SK-N-MC (cell line): ENCODE results near the gene HSPA1L.

ENCODE experiments used
- DNase-seq: peaks from one replicate; pipeline ENCODE4 v3.0.0-alpha.2; 2011; ENCODE audit warnings: low read depth, low spot score
- H3K27ac ChIP-seq: fragments of 200-600 bp; sonication (generic); 2 replicates; pipeline ENCODE4 v1.5.1; 2016; ENCODE audit warnings: mixed run types
- H3K36me3 ChIP-seq: fragments of 200-600 bp; sonication (generic); 2 replicates; pipeline ENCODE4 v1.6.1; 2017; ENCODE audit warnings: antibody characterized with exemption, low read length, mixed read lengths; ENCODE audit not compliant: insufficient read depth
- H3K4me3 ChIP-seq: fragments of 200-600 bp; sonication (generic); 2 replicates; pipeline ENCODE4 v1.5.1; 2016
- H3K9ac ChIP-seq: fragments of 200-600 bp; sonication (generic); 2 replicates; pipeline ENCODE4 v1.8.0; 2017; ENCODE audit warnings: mixed run types, mixed read lengths; ENCODE audit not compliant: insufficient read length
- H3K9me3 ChIP-seq: fragments of 200-600 bp; sonication (generic); 2 replicates; pipeline ENCODE4 v1.6.1; 2017; ENCODE audit warnings: low read depth, mild to moderate bottlenecking, antibody characterized with exemption, low read length, moderate library complexity, mixed read lengths
- EZH2 ChIP-seq: fragments of 200-600 bp; sonication (generic); IDR thresholded peaks from one replicate; pipeline ENCODE4 v1.6.1; 2017; ENCODE audit warnings: antibody characterized with exemption
- FOXP2 ChIP-seq: optimal IDR thresholded peaks from 2 replicates; pipeline ENCODE3; 2011; ENCODE audit warnings: mild to moderate bottlenecking, moderate library complexity; ENCODE audit not compliant: insufficient read depth; ENCODE audit errors: extremely low read length, control extremely low read depth
- POLR2AphosphoS5 ChIP-seq: IDR thresholded peaks from 2 replicates; pipeline ENCODE4 v1.6.1; 2012; ENCODE audit warnings: mild to moderate bottlenecking, low read depth, low read length, borderline replicate concordance

The HSPA1L gene

DNA sequence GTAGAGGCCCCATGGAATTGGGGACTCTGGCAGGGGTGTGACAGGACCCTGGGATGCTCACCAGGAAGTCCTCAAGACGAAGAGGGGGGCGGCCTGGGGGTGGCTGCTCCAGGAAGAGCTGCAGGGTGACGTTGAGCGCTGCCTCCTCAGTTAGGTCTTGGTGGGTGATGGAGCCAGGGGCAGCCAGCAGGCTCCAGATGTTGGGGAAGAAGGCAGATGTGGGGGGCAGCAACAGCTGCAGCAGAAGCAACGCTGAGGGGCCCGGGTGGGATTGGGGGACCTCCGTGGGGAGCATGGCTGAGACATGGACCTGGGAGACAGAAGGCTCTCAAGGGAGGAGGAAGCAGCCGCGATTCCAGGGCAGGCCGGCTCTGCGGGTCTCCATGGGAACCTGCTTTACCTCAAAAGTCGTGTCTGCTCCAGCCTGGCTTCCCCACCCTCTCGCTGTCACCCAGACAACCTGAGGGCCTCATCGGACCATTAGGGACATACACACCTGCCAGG is 38.5 kb downstream of the HSPA1L start:
- peaks cover 38% of the 10 kb centered on the region for H3K36me3 ChIP-seq
- no peak overlapping the region for H3K4me3 ChIP-seq
- DNase-seq, result no peak
- H3K27ac ChIP-seq, result no peak overlapping the region
- H3K9me3 ChIP-seq, result no peaks in the 10 kb centered on the region
- H3K9ac ChIP-seq, result no peak overlapping the region
- TF ChIP-seq EZH2 (no peak), POLR2AphosphoS5 (no peak), FOXP2 (no peak)

DNA sequence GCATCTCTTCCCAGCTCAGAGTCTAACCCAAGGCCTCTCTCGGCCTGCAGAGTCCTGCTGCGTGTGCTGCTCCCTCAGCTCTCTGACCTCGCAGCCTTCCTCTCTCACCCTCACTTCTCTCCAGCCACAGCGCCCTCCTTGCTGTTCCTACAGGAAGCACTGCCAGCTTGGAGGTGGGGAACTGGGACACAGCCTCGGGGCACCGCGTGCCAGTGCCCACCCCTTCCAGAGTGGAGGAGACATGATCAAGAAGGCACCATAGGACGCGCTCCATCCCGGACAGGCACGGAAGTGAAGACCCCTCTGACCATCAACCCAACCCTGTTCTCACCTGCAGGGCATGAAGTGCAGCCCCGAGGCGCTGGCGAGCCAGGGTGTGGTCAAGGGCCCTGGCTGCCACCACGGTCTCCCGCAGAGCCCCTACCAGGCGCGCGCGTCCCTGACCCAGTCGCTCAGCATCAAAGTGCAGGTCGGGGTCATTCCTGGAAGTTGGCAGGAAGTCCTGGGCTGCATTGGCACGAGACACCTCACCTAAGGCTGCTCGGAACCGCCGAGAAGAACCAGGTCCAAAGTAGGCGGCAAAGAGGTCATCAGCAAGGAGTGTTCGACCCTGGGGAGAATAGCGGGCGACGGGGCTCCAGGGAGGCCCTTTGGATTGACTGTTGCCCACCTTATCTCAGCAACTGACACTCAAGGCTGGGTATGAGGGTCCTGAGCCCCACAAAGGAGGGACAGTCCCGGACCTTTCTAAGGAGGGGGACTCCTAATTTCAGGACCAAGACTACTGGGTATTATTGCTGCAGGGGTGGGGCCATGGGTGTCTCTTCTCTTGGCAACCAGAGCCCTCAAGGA is 39.2 kb downstream of the HSPA1L start:
- peaks cover 31% of the 10 kb centered on the region for H3K36me3 ChIP-seq
- H3K27ac ChIP-seq, result no peak overlapping the region
- no peaks in the 10 kb centered on the region for H3K9me3 ChIP-seq
- H3K9ac ChIP-seq, result no peak overlapping the region
- no peak for DNase-seq
- TF ChIP-seq FOXP2 (no peak), EZH2 (no peak), POLR2AphosphoS5 (no peak)
- H3K4me3 ChIP-seq, result no peak overlapping the region

DNA sequence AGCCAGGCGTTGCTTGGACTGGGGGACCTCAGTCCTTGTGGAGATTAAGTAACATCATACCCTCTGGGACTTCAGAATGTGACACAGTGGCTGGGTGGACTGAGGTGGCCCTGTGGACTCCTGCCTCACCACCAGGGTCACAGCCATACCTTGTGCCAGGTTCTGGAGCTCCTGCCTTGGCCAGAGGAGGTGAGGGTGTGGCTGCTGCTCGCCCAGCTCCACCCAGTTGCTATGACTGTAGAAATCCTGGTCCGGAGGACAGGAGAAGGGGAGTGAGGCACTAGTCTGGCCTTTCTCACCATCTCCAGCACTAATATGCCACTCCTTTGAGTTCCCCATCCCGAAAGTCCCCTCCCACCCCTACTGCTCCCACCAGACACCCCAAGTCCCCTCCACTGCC is 39.9 kb downstream of the HSPA1L start:
- DNase-seq, result no peak
- H3K9me3 ChIP-seq, result no peaks in the 10 kb centered on the region
- TF ChIP-seq FOXP2, result no peak
- no peak overlapping the region for H3K27ac ChIP-seq
- H3K4me3 ChIP-seq, result no peak overlapping the region
- peaks cover 25% of the 10 kb centered on the region for H3K36me3 ChIP-seq
- no peak overlapping the region for H3K9ac ChIP-seq

DNA sequence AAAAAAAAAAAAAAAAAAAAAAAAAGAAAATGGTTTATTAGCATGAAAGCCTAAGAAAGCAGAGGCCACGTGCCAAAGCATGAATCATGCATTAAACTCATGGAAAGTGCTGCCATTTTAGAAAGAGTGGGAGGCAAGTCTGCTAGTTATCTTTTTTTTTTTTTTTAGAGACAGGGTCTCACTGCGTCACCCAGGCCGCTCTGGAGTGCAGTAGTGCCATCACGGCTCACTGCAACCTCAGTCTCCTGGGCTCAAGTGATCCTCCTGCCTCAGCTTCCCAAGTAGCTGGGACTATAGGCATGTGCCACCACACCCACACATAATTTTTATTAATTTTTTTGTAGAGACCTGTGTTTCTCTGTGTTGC is 43.1 kb downstream of the HSPA1L start:
- no peak overlapping the region for H3K27ac ChIP-seq
- TF ChIP-seq FOXP2 (no peak), POLR2AphosphoS5 (no peak), EZH2 (no peak)
- DNase-seq, result no peak
- H3K4me3 ChIP-seq, result no peak overlapping the region
- H3K36me3 ChIP-seq, result no peaks in the 10 kb centered on the region
- no peak overlapping the region for H3K9ac ChIP-seq
- no peaks in the 10 kb centered on the region for H3K9me3 ChIP-seq

DNA sequence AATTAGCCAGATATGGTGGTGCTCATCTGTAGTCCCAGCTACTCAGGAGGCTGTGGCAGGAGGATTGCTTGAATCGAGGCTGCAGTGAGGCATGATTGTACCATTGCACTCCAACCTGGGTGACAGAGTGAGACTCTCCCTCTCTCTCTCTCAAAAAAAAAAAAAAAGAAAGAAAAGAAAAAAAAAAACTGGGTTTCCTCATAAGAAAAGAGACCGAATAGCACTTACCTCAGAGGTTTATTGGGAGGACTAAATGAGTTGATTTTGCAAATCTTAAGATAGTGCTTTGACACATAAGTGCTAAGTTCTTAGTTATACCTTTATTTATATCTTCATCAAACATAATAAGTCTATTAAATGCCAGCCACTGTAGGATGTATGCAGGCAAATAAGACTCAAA is 44.2 kb downstream of the HSPA1L start:
- no peaks in the 10 kb centered on the region for H3K36me3 ChIP-seq
- no peaks in the 10 kb centered on the region for H3K9me3 ChIP-seq
- H3K9ac ChIP-seq, result no peak overlapping the region
- TF ChIP-seq FOXP2, result no peak
- no peak for TF ChIP-seq POLR2AphosphoS5
- no peak for TF ChIP-seq EZH2
- DNase-seq, result no peak
- H3K27ac ChIP-seq, result no peak overlapping the region
- H3K4me3 ChIP-seq, result no peak overlapping the region

DNA sequence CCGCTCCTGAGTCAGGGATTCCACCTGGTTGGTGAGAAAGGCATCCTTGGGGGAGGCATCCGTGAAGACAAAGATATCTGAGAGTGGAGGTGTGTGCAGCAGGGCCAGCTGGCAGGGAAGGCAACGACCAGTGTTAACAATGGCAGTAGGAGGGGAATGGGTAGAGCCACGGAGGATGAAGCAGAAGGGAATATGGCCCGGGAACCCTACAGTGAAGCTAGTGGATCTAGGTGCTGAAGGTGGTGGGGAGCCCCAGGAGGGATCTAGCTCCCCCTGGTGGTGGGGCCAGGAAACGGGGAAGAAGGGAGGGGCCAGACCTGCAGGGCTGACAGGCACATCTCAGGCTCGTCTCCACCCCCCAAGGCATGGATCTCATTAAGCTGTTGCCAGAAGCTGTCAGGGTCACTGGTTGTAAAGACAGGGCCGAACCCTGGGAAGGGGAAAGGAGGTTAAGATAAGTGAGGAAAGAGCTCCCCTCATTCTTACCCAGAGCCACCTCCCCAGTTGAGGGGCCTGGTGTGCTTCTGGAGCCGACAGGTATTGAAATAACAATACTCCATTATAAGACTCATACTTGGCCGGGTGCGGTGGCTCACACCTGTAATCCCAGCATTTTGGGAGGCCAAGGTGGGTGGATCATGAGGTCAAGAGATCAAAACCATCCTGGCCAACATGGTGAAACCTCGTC is 45.3 kb downstream of the HSPA1L start:
- Histone ChIP-seq H3K4me3 (no peak overlapping the region), H3K9me3 (no peaks in the 10 kb centered on the region), H3K9ac (no peak overlapping the region), H3K27ac (no peak overlapping the region), H3K36me3 (no peaks in the 10 kb centered on the region)
- DNase-seq, result no peak
- TF ChIP-seq EZH2 (no peak), FOXP2 (no peak), POLR2AphosphoS5 (no peak)

DNA sequence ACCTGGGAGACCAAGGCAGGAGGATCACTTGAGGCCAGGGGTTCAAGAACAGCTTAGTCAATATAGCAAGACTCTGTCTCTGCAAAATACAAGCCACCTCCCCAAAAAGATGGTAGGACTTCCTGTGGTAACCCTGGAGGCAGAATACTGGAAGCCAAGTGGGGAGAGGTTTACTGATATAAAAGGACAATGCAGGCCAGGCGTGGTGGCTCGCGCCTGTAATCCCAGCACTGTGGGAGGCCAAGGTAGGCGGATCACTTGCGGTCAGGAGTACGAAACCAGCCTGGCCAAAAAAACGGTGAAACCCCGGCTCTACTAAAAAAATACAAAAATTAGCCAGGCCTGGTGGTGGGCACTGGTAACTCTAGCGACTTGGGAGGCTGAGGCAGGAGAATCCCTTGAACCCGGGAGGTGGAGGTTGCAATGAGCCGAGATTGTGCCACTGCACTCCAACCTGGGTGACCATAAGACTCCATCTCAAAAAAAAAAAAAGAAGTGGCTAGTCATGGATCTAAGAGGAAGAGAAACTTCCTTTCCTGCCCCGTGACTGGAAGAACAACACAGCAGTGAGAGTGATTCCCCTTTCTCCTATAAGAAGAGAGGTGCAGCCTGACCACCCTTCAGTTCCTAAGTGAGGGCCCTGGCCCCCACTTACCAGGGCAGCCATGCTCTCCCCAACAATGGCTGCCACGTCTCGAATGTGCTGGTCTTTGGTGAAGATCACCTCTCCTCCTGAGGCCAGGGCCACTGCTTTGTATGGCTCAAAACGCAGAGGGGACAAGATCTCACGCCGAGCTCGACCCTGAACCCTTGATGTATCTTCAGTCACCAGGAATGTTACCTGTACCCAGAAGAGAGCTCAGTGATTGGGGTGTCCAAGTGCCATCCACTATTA is 46.5 kb downstream of the HSPA1L start:
- TF ChIP-seq FOXP2, result no peak
- no peak for TF ChIP-seq POLR2AphosphoS5
- TF ChIP-seq EZH2, result no peak
- H3K27ac ChIP-seq, result no peak overlapping the region
- H3K4me3 ChIP-seq, result no peak overlapping the region
- H3K36me3 ChIP-seq, result peaks cover 1% of the 10 kb centered on the region; the same call in 1 of the 2 replicates
- no peaks in the 10 kb centered on the region for H3K9me3 ChIP-seq
- no peak for DNase-seq
- no peak overlapping the region for H3K9ac ChIP-seq
